Endothelial cell of umbilical vein (primary cell): ENCODE results near the gene MAN1A2. TPM values are rescaled to one million over a fixed set of nuclear protein-coding genes. Genes with fewer than 3 reads are reported as not detected.

Experiments used
- BruUV-seq: library from RNA; stranded (reverse); fragments of 400-500 nt; replicated peaks from 2 replicates; lab custom pipeline; 2021; lab: Mats Ljungman, UMichigan
- CTCF ChIA-PET: fragments of 300-600, 350-600 bp; sonication (Branson Sonifier 250); formaldehyde crosslinking; loops from one replicate; lab custom pipeline; 2021; ENCODE audit warnings: antibody characterized with exemption, inconsistent platforms; lab: Charles Lee
- POLR2A ChIA-PET: fragments of 300-600, 350-600 bp; sonication (Branson Sonifier 250); formaldehyde crosslinking; loops from one replicate; lab custom pipeline; 2021; ENCODE audit warnings: antibody characterized with exemption, inconsistent platforms; lab: Charles Lee
- DNase-seq: peaks from one replicate; pipeline ENCODE4 v3.0.0-alpha.2; 2011; ENCODE audit warnings: low read depth, low spot score
- FAIRE-seq: peaks from 2 replicates; lab custom pipeline; 2011; peaks lifted over from hg19 to GRCh38; lab: Jason Lieb, UNC
- H2AFZ ChIP-seq: 2 replicates; pipeline ENCODE4 v1.6.0; 2012; ENCODE audit warnings: low read depth, low read length, control low read depth, inconsistent platforms
- H3K27ac ChIP-seq: 2 replicates; pipeline ENCODE4 v1.5.1; 2011; ENCODE audit warnings: low read depth, mild to moderate bottlenecking, control low read depth, low read length, moderate library complexity; ENCODE audit not compliant: insufficient read depth
- H3K27me3 ChIP-seq, 2 experiments: 2 replicates each; pipeline versions ENCODE4 v1.6.0 to v1.6.1; 2011; ENCODE audit warnings: low read length in 2 of 2, mixed read lengths in 1 of 2; ENCODE audit not compliant: control insufficient read depth in 2 of 2, insufficient read depth in 2 of 2
- H3K36me3 ChIP-seq, 2 experiments: 2 replicates in 1 of 2; 3 replicates in 1 of 2; pipeline ENCODE4 v1.5.1; 2011; ENCODE audit warnings: low read length in 2 of 2, mild to moderate bottlenecking in 1 of 2, moderate library complexity in 1 of 2; ENCODE audit not compliant: control insufficient read depth in 2 of 2, insufficient read depth in 2 of 2; ENCODE audit errors: extremely low read depth in 1 of 2
- H3K4me1 ChIP-seq: 3 replicates; pipeline ENCODE4 v1.5.1; 2011; ENCODE audit warnings: mild to moderate bottlenecking, low read length; ENCODE audit not compliant: control insufficient read depth, insufficient read depth; ENCODE audit errors: extremely low read depth
- H3K4me2 ChIP-seq: 2 replicates; pipeline ENCODE4 v1.6.1; 2011; ENCODE audit warnings: low read length, control low read depth, mixed read lengths; ENCODE audit not compliant: insufficient read depth
- H3K4me3 ChIP-seq, 3 experiments: fragments of 200-600 bp in 1 of 3; sonication (generic), shearing (Covaris generic) in 1 of 3; replicated peaks in 1 of 3; 2 replicates each; pipeline ENCODE4 v1.5.1; 2011 to 2016; ENCODE audit warnings: control low read depth in 3 of 3, low read length in 3 of 3, mild to moderate bottlenecking in 2 of 3, inconsistent platforms in 1 of 3, low read depth in 1 of 3, moderate library complexity in 1 of 3; ENCODE audit not compliant: insufficient read depth in 1 of 3
- H3K79me2 ChIP-seq: 2 replicates; pipeline ENCODE4 v1.6.0; 2012; ENCODE audit warnings: low read length, inconsistent platforms; ENCODE audit not compliant: control insufficient read depth, insufficient read depth
- H3K9ac ChIP-seq: replicated peaks from 2 replicates; pipeline ENCODE3; 2011; ENCODE audit warnings: low read length, control low read depth; ENCODE audit not compliant: insufficient read depth; ENCODE audit errors: extremely low read depth
- H3K9me1 ChIP-seq: replicated peaks from 3 replicates; pipeline ENCODE4 v1.6.0; 2011; ENCODE audit warnings: mild to moderate bottlenecking, low read length; ENCODE audit not compliant: control insufficient read depth, insufficient read depth; ENCODE audit errors: extremely low read depth
- H3K9me3 ChIP-seq: replicated peaks from 2 replicates; pipeline ENCODE4 v1.5.1; 2012; ENCODE audit warnings: low read length, inconsistent platforms; ENCODE audit not compliant: control insufficient read depth, insufficient read depth
- H4K20me1 ChIP-seq: replicated peaks from 2 replicates; pipeline ENCODE3; 2011; ENCODE audit warnings: mild to moderate bottlenecking, low read length; ENCODE audit not compliant: control insufficient read depth, insufficient read depth; ENCODE audit errors: extremely low read depth
- FOS ChIP-seq: IDR thresholded peaks from 2 replicates; pipeline ENCODE4 v1.6.1; 2011; ENCODE audit warnings: mild to moderate bottlenecking, low read length, moderate library complexity, borderline replicate concordance; ENCODE audit not compliant: insufficient read depth
- dilution Hi-C: fragments of 300-500 bp; cut with MboI; formaldehyde crosslinking; loops from one replicate; pipeline ENCODE4 v1.15.0; 2019; ENCODE audit warnings: low sequenced_read_pairs; ENCODE audit not compliant: extremely low pct_ligation_motif_present
- intact Hi-C: fragments of 100-400 bp; cut with micrococcal nuclease; formaldehyde crosslinking; loops from one replicate; pipeline ENCODE4 v1.10.0; 2022
- polyA plus RNA-seq, 4 experiments: library from polyadenylated mRNA; depleted of rRNA in 3 of 4; stranded (reverse) in 3 of 4; unstranded in 1 of 4; fragments of >200 nt; gene quantifications; 2 replicates each; pipeline versions ENCODE4 v1.2.1 to v1.2.3, GENCODE V29; 2011 to 2012; ENCODE audit warnings: missing spikeins in 1 of 4
- total RNA-seq: library from RNA; stranded (reverse); gene quantifications from 2 replicates; pipeline ENCODE4 v1.2.3, GENCODE V29; 2021

MAN1A2 gene
- total and polyA plus RNA-seq, 2 donors (not counting 3 experiments of a cell fraction or from before 2014, with no cell fraction given) = 13.5 to 36.2 TPM

- DNase-seq = no peak
- Histone ChIP-seq H3K27ac (no peak overlapping the region), H3K36me3 (no peaks in the 10 kb centered on the region), H2AFZ (no peak overlapping the region), H3K4me3 (no peak overlapping the region), H3K4me2 (no peak overlapping the region), H3K9ac (no peak overlapping the region), H3K79me2 (no peaks in the 10 kb centered on the region), H3K4me1 (no peaks in the 10 kb centered on the region), H3K9me1 (no peaks in the 10 kb centered on the region), H3K27me3 (no peaks in the 10 kb centered on the region), H3K9me3 (no peaks in the 10 kb centered on the region), H4K20me1 (no peaks in the 10 kb centered on the region)
- dilution Hi-C loops = no loop called here
- CTCF ChIA-PET = no interaction called here
- no peak for TF ChIP-seq FOS
- no TSS peak for BruUV-seq
- POLR2A ChIA-PET = no interaction called here
- no peak for FAIRE-seq
- intact Hi-C loops = no loop called here
These were observed 211.2 kb downstream of the MAN1A2 start for GRCh38 chr1:117578466-117578865.

Other genes with a start within 250 kb of the MAN1A2 start
- gene TRIM45, start 245.7 kb upstream of the MAN1A2 start, total RNA-seq = 2.9 and 3.3 TPM in 2 replicates
- gene TRIM45, start 245.7 kb upstream of the MAN1A2 start, polyA plus RNA-seq = 3.1 TPM in 2 replicates
- not detected in 2 replicates for gene VTCN1, start 156.5 kb upstream of the MAN1A2 start, total RNA-seq
- not detected in 2 replicates for gene VTCN1, start 156.5 kb upstream of the MAN1A2 start, polyA plus RNA-seq
- 0.12 and 0.22 TPM in 2 replicates for gene TENT5C, start 238.6 kb downstream of the MAN1A2 start, total RNA-seq
- gene TENT5C, start 238.6 kb downstream of the MAN1A2 start, polyA plus RNA-seq = 0.05 and 0.06 TPM in 2 replicates